PC-3 (cell line): ENCODE data around the gene WASHC2A.
"Not testable (repeated sequence)": the region's sequence is repeated elsewhere in the genome, so short reads cannot be mapped to it uniquely, and the experiment has no call there.

Experiments used
- CTCF ChIP-seq: fragments of 300-600 bp; sonication (generic); conservative IDR thresholded peaks from 2 replicates; pipeline ENCODE4 v1.5.1; 2017; ENCODE audit warnings: antibody characterized with exemption, low read depth, mild to moderate bottlenecking, low read length
- EZH2 ChIP-seq: fragments of 300-600 bp; sonication (generic); IDR thresholded peaks from one replicate; pipeline ENCODE4 v1.6.1; 2017; ENCODE audit warnings: antibody characterized with exemption, mild to moderate bottlenecking, low read length; ENCODE audit not compliant: unreplicated experiment
- EZH2phosphoT487 ChIP-seq: fragments of 300-600 bp; sonication (generic); IDR thresholded peaks from 2 replicates; pipeline ENCODE4 v1.6.1; 2018; ENCODE audit warnings: mild to moderate bottlenecking, antibody characterized with exemption, low read length, borderline replicate concordance

DNA sequence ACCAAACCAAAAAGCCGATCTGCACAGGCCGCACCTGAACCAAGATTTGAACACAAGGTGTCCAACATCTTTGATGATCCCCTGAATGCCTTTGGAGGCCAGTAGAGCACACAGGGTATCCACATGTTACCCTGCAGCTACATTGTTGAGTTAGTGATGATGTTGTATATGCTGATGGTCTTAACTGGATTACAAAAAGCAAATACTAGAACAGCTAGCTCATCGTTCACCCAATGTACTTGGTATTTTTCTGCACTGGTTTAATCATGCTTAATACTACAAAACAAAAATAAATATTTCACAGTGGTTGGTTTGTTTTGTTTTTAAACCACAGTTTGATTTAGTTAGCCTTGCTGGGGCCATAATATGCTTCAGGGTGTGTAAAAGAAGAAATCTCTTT, 65.1 kb downstream of the WASHC2A start:
- not testable (repeated sequence) for TF ChIP-seq CTCF, EZH2phosphoT487, EZH2
